ENCODE results near the gene WDR75.

DNA sequence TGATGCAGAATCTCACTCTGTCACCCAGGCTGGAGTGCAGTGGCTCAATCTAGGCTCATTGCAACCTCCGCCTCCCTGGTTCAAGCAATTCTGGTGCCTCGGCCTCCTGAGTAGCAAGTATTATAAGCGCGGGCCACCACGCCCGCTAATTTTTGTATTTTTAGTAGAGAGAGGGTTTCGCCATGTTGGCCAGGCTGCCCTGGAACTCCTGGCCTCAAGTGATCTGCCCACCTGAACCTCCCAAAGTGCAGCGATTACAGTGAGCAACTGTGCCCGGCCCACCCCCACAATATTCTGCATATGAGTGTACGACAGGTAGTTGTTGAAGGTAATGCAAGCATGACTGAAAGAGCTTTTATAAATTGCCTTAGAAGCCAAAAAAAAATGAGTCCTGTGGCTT, 1.2 kb downstream of the WDR75 start:
- TF ChIP-seq, protein P1, sequence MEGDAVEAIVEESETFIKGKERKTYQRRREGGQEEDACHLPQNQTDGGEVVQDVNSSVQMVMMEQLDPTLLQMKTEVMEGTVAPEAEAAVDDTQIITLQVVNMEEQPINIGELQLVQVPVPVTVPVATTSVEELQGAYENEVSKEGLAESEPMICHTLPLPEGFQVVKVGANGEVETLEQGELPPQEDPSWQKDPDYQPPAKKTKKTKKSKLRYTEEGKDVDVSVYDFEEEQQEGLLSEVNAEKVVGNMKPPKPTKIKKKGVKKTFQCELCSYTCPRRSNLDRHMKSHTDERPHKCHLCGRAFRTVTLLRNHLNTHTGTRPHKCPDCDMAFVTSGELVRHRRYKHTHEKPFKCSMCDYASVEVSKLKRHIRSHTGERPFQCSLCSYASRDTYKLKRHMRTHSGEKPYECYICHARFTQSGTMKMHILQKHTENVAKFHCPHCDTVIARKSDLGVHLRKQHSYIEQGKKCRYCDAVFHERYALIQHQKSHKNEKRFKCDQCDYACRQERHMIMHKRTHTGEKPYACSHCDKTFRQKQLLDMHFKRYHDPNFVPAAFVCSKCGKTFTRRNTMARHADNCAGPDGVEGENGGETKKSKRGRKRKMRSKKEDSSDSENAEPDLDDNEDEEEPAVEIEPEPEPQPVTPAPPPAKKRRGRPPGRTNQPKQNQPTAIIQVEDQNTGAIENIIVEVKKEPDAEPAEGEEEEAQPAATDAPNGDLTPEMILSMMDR (conservative IDR thresholded peaks at IDR 0.05; ENCODE audit: low read length) = no peak
- TF ChIP-seq EZH2phosphoT487 (IDR thresholded peaks at IDR 0.05; ENCODE audit: borderline replicate concordance, low read depth, low read length) = no peak

Data from OCI-LY7 (cell line).